ENCODE results near the gene SNRPD3.

- TF ChIP-seq CBX3 (IDR thresholded peaks at IDR 0.05; ENCODE audit: low read depth) (no peak), SIN3A (IDR thresholded peaks at IDR 0.05; ENCODE audit: low read depth) (no peak), EGR1 (IDR thresholded peaks at IDR 0.05; ENCODE audit: low read depth) (no peak), YY1 (IDR thresholded peaks at IDR 0.05; ENCODE audit: extremely low read depth, insufficient replicate concordance, low read depth, low read length) (no peak), ZNF274 (IDR thresholded peaks at IDR 0.05; ENCODE audit: low read depth, low read length) (no peak), POLR2A (IDR thresholded peaks at IDR 0.05; ENCODE audit: borderline replicate concordance, extremely low read depth, insufficient read depth, insufficient read length) (no peak), EZH2phosphoT487 (IDR thresholded peaks at IDR 0.05; ENCODE audit: borderline replicate concordance) (no peak), POLR2AphosphoS5 (IDR thresholded peaks at IDR 0.05; ENCODE audit: low read depth, low read length) (no peak), EZH2 (IDR thresholded peaks at IDR 0.05) (no peak)
- TF ChIP-seq, protein P1, sequence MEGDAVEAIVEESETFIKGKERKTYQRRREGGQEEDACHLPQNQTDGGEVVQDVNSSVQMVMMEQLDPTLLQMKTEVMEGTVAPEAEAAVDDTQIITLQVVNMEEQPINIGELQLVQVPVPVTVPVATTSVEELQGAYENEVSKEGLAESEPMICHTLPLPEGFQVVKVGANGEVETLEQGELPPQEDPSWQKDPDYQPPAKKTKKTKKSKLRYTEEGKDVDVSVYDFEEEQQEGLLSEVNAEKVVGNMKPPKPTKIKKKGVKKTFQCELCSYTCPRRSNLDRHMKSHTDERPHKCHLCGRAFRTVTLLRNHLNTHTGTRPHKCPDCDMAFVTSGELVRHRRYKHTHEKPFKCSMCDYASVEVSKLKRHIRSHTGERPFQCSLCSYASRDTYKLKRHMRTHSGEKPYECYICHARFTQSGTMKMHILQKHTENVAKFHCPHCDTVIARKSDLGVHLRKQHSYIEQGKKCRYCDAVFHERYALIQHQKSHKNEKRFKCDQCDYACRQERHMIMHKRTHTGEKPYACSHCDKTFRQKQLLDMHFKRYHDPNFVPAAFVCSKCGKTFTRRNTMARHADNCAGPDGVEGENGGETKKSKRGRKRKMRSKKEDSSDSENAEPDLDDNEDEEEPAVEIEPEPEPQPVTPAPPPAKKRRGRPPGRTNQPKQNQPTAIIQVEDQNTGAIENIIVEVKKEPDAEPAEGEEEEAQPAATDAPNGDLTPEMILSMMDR (IDR thresholded peaks at IDR 0.05 in 2 of 3, conservative IDR thresholded peaks at IDR 0.05 in 1 of 3; ENCODE audit: borderline replicate concordance in 1 of 3, insufficient read depth in 1 of 3, low read depth in 2 of 3, low read length in 2 of 3): no peak
These were observed 11.9 kb downstream of the SNRPD3 start for GRCh38 chr22:24567668-24568067.
